GOT3 (cell line): ENCODE data around the gene UPF3A.
"Not testable (repeated sequence)": the region's sequence is repeated elsewhere in the genome, so short reads cannot be mapped to it uniquely, and the experiment has no call there.

Source experiments
- DNase-seq: peaks from one replicate; lab custom pipeline; 2025; ENCODE audit warnings: mixed read lengths; lab: John Stamatoyannopoulos, UW

UPF3A gene, protein sequence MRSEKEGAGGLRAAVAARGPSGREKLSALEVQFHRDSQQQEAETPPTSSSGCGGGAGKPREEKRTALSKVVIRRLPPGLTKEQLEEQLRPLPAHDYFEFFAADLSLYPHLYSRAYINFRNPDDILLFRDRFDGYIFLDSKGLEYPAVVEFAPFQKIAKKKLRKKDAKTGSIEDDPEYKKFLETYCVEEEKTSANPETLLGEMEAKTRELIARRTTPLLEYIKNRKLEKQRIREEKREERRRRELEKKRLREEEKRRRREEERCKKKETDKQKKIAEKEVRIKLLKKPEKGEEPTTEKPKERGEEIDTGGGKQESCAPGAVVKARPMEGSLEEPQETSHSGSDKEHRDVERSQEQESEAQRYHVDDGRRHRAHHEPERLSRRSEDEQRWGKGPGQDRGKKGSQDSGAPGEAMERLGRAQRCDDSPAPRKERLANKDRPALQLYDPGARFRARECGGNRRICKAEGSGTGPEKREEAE

DNA sequence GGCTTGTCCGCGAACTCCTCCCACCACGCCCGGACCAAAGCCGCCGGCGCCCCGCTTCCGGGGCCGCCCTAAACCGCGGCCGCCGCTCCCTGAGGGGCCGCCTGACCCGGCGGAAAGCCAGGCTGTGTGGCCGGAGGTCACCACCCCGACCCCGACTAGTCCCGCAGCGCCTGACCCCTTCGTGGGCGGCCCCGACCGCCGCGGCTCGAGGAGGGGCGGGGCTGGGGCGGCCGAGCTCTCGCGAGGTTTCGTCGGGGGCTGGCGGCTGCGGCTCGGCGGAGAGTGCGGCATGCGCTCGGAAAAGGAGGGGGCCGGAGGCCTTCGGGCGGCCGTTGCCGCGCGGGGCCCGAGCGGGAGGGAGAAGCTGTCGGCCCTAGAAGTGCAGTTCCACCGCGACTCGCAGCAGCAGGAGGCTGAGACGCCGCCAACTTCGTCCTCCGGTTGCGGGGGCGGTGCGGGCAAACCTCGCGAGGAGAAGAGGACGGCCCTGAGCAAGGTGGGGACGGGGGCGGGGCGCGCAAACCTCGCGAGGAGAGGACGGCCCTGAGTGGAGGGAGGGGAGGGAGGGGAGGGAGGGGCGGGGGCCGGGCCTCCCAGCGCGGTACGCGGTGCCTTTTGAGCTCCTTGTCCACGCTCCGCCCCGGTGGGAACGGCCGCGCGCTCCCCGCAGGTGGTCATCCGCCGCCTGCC, at the start of gene UPF3A:
Gene UPF3A, plus strand, starts transcription at position 251 of the 690 bp plus-strand sequence. Its CDS starts 39 bp downstream, at position 290.
- DNase-seq: peak; percentile 91

- no peak for DNase-seq
These were observed 49.5 kb upstream of the UPF3A start for GRCh38 chr13:114231886-114232285.

GRCh38 chr13:114234266-114234644, 47.1 kb upstream of the UPF3A start:
- DNase-seq: no peak

- DNase-seq: peak; percentile 60
These were observed 46.6 kb upstream of the UPF3A start, which contains the start of gene CDC16 for GRCh38 chr13:114234645-114235421. Gene CDC16, plus strand, starts transcription at chr13:114234897. Its CDS starts 188 bp downstream, at chr13:114235085.

- DNase-seq: no peak
These were observed 45.7 kb upstream of the UPF3A start for GRCh38 chr13:114235697-114236096.

DNA sequence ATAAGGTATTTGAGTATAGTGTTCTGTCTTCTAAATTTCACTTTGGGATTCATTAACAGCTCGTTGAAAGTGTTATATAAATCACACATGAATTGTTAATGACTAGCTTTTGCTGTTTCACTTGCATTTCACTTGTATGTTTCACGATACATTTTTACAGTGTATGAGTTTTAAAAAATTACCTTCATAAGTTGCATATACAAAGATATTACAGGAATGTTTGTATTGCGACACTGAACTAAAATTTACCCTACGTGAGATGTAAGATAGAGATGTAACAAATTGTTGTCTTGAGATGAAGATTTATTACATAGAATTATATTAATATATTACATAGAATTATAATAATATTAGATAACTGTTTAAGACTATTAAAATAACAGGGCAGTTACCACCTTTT, 45.2 kb upstream of the UPF3A start:
- DNase-seq: no peak

GRCh38 chr13:114237415-114238112, 43.8 kb upstream of the UPF3A start:
- no peak for DNase-seq

DNA sequence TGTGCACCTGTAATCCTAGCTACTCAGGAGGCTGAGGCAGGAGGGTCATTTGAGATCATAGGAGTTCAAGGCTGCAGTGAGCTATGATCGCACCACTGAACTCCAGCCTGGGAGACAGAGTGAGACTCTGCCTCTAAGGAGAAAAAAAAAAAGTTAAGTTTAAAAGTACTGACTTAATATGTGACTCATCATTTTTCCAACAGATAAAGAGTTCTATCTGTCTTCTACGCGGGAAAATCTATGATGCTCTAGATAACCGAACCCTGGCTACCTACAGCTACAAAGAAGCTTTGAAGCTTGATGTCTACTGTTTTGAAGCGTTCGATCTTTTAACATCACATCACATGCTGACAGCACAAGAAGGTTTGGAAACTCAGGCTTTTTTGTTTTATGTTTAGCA, 39.5 kb upstream of the UPF3A start:
- DNase-seq: no peak

GRCh38 chr13:114243971-114244370, 37.4 kb upstream of the UPF3A start:
- no peak for DNase-seq

GRCh38 chr13:114244637-114245036, 36.8 kb upstream of the UPF3A start:
- no peak for DNase-seq

GRCh38 chr13:114248011-114248410, 33.4 kb upstream of the UPF3A start:
- DNase-seq: no peak

- no peak for DNase-seq
These were observed 32.3 kb upstream of the UPF3A start for GRCh38 chr13:114249077-114249476.

GRCh38 chr13:114251639-114252440, 29.6 kb upstream of the UPF3A start:
- not testable (repeated sequence) for DNase-seq

- no peak for DNase-seq
These were observed 24.9 kb upstream of the UPF3A start for GRCh38 chr13:114256547-114256946.

DNA sequence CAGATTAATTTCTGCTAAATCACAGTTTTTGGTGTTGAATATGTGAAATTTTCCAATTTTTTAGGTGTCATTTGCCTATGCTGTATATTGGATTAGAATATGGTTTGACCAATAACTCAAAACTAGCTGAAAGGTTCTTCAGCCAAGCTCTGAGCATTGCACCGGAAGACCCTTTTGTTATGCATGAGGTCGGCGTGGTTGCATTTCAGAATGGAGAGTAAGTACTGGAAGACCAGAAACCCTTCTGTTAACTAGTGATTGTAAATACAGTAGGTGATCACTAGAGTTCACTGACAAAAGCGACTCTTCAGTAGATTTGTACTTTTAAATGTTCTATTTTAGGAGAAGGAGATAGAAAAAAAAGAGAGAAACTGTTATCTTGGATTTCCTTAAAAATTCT, 24.4 kb upstream of the UPF3A start:
- DNase-seq: no peak

- no peak for DNase-seq
These were observed 22.8 kb upstream of the UPF3A start for GRCh38 chr13:114258589-114258988.

GRCh38 chr13:114259374-114259773, 22.0 kb upstream of the UPF3A start:
- no peak for DNase-seq

DNA sequence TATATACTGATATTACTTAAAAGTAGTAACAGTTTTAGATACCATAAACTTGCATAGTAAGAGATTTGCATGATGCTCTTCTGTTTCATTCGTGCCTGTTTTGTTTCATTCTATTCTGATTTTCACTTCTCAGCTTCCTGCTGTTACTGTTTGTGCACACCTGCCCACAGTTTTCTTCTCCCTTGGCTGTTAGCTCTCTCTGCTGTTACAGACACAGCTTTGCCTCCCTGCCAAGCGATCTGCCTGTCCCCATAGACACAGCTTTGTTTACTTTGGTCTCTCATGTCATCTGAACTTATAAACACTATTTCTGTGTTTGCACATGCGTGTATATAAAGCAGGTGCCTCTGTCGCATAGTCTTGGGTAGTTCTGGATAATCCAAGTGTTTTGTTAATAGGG, 21.4 kb upstream of the UPF3A start:
- no peak for DNase-seq

DNA sequence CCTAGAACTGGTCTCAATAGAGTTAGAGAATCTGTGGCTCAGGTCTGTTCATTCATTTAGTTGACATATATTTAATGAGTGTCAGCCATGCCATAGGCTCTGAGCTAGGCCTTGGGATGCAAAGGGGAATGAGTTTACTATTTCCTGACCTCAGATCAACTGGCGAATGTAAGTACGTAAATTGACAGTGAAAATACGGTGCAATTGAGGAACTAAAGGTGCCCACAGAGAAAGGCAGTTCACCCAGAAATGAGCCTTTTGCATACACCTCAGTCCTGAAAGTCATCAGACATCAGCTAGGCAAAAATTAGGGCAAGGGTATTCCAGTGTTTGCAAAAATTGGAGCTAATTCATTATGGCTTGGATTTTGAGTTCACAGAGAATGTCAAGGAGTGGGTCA, 20.6 kb upstream of the UPF3A start:
- no peak for DNase-seq

DNA sequence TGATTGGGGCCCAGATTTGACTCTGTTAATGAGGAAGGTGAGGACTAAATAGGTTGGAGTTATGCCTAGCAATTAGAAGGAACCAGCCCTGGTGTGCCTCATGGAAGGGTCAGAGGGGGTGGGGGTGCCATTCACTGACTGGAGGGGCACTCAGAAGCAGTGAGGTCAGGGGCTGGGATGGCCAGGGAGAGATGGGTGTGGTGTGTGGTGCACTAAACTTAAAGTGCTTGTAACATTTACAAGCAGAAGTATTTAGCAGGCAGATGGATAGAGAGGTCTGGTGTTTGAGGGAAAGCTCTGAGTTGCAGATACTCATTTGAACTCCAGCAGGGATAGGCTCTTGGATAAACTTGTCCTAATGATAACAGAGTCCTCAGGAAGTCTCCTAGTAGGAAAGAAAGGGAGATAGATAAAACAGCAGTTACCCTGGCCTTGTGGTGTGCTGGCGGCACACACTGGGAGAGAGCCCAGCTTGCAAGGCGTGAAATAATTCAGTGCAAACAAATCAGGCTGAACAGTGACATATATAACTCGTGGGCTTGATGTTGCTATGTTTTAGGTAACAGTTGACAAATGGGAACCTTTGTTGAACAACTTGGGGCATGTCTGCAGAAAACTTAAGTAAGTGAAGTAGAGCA, 20.0 kb upstream of the UPF3A start:
- DNase-seq: no peak
